GM12892 (cell line): ENCODE data around the gene ABR.

Experiments used
- DNase-seq: peaks from one replicate; pipeline ENCODE4 v3.0.0; 2011; ENCODE audit not compliant: insufficient read length
- FAIRE-seq: peaks from 2 replicates; lab custom pipeline; 2011; peaks lifted over from hg19 to GRCh38; lab: Jason Lieb, UNC
- POLR2A ChIP-seq: IDR thresholded peaks from 2 replicates; pipeline ENCODE4 v1.6.1; 2011; ENCODE audit warnings: low read depth, low read length, control low read depth
- POLR2AphosphoS5 ChIP-seq: IDR thresholded peaks from 2 replicates; pipeline ENCODE4 v1.6.1; 2011; ENCODE audit warnings: low read depth, low read length, control low read depth
- TAF1 ChIP-seq: IDR thresholded peaks from 2 replicates; pipeline ENCODE4 v1.6.1; 2011; ENCODE audit warnings: low read depth, mild to moderate bottlenecking, control low read depth, low read length, borderline replicate concordance

Gene ABR

DNA sequence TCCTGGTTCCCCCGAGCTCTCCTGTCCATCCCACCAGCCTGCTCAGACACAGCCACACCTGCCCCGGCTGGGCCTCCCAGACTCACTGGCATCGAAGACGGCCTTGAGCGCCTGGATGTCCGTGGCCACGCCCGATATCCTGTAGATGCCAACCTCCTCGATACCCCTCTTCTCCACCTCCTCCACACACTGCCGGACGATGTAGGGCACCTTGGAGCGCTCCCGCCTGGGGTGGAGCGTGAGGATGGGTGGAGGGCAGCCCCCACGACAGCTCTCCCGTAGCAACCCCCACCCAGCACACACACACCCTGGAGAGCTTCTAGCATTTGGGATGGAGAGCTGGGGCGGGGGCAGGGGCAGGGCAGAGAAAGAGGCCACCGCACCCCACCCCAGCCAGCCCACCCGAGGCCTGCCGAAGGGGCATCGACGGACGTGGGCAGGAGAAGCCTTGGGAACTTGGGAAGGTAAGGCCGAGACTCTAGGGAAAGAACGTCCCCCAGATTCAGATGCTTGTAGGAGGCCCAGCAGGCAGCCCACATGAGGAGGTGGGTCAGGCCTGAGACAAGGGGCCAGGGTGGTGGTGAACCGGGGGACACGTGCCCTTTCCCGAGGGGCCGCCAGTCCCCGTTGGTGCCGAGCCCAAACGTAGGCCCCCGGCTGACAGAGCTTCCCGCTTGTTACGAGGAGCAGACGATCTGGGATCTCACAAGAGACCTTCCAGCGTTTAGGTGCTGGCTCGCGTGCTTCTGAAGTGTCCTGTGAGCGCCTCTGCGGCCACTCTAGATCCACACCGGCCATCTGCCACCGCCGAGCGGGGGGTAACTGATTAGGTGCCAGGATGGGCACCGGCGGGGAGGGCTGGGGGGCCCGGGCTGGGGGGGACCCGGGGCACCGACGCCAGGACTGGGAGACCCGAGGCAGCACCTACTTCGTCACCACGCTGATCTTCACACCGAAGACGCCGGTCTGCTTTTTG, 167.7 kb downstream of the ABR start:
- FAIRE-seq (no peak), DNase-seq (no peak)
- TF ChIP-seq TAF1 (no peak), POLR2AphosphoS5 (no peak), POLR2A (no peak)

GRCh38 chr17:1011138-1011537, 168.6 kb downstream of the ABR start:
- no peak for FAIRE-seq
- TF ChIP-seq POLR2AphosphoS5 (no peak), POLR2A (no peak), TAF1 (no peak)
- no peak for DNase-seq

- no peak for FAIRE-seq
- TF ChIP-seq POLR2AphosphoS5 (no peak), TAF1 (no peak), POLR2A (no peak)
- no peak for DNase-seq
Measured at GRCh38 chr17:1010586-1010985, 169.2 kb downstream of the ABR start.

- no peak for TF ChIP-seq POLR2A
- TF ChIP-seq POLR2AphosphoS5: no peak
- no peak for TF ChIP-seq TAF1
- DNase-seq (no peak), FAIRE-seq (no peak)
Measured at GRCh38 chr17:1010086-1010450, 169.7 kb downstream of the ABR start.

GRCh38 chr17:1009229-1010085, 170.3 kb downstream of the ABR start:
- TF ChIP-seq POLR2AphosphoS5 (no peak), TAF1 (no peak), POLR2A (no peak)
- FAIRE-seq (no peak), DNase-seq (no peak)

DNA sequence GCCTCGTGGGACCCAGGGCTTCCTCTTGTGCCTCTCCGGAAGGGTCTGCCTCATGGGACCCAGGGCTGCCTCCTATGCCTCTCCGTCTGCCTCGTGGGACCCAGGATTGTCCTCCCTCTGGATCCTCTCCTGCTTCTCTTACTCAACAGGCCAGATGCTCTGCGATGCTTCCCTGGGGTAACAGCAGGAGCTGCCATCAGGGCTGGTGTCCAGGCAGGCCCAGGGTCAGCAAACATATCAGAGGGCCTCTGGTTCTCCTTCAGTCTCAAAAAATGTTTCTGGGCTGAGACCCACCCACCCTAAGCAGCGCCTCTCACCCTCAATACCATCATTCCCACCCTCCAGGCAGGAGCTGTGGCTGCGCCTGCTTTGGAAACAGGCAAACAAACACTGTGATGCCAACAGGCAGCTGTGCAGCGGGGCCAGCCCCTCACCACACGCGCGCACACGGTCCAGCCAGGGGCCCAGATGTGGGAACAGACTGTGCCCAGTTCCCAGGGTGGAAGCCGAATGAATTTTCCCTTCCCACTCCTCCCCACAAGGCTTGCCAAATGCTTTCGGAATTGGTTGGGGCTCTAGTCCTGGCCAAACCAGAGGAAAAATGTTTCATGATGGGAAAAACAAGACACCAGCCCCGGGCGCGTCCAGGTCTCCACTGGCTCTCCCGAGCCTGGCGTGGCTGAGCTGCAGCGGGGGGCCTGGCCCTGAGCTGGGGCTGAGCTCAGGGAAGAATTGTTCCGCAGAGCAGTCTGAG, 171.6 kb downstream of the ABR start:
- TF ChIP-seq POLR2A: no peak
- TF ChIP-seq TAF1: no peak
- no peak for TF ChIP-seq POLR2AphosphoS5
- no peak for FAIRE-seq
- DNase-seq: no peak

GRCh38 chr17:1007310-1008007, 172.3 kb downstream of the ABR start:
- TF ChIP-seq POLR2AphosphoS5: no peak
- TF ChIP-seq TAF1: no peak
- TF ChIP-seq POLR2A: no peak
- DNase-seq (no peak), FAIRE-seq (no peak)

DNA sequence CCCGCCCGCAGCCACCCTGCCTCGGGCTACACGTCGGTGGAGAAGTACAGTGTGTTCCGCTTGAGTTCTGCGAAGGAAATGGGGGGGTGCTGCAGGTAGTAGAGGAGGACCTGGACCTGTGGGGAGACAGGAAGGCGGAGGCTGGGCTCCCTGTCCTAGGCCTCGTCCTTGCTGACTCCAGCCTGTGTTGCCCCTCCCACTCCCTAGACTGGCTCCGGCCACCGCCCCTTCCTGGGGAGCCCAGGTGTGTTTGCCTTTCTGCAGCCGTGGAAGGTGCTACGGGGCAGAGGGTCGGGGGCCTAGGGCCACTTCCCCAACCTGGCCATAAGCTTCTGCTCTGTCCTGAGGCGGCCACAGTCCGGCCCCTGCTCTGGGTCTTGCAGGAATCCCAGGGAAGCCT, 173.7 kb downstream of the ABR start:
- FAIRE-seq (no peak), DNase-seq (no peak)
- TF ChIP-seq POLR2A (no peak), TAF1 (no peak), POLR2AphosphoS5 (no peak)

DNA sequence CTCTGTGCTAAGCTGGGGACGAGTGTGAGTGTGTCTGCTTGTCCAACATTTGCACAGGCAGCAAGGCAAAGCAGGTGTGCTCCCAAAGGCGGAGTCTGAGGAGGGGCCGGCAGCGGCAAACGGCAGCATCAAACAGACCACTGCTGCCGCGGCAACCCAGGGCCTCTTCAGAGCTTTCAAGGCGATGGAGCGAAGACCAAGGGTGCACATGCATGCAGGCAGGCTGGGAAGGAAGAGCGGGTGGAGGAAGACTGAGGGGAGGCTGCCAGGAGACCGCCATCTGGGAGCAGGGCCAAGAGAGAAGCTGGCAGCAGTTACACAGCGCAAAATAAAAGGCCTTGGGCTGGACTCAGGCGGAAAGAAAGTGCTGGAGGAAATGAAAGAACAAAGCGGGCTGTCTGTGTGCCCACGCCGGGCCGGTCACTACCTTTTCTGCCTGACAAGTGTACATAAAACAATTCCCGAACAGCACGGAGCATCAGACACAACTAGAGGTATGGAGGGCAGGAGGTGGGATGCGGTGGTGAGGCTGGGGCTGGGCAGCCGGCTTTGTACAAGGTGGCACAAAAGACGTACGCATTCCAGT, 174.3 kb downstream of the ABR start:
- FAIRE-seq (no peak), DNase-seq (no peak)
- TF ChIP-seq POLR2A (no peak), TAF1 (no peak), POLR2AphosphoS5 (no peak)

DNA sequence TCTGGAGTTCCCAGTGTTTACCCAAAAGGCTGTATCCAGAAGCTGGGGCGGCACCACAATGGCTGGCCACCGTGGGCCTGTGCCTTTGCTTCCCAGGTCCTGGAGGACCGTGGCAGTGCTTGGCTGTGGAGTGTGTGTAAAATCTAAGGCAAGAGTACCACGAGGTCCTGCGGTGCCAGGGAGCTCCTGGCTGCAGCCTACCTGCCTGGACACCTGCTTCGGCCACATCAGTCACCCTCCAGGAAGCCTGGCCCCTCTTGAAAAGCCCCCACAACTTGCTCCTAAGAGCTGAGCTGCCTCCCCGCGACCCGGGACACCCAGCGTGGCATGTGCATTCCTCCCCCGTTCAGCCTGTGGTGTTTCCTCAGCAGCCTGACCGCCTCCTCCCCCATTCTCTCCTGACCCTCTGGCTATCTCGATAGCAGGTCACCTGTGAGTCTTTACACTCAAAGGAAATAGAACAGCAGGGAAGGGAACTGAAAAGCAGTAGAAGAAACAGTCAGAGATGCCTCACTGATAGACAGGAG, 174.9 kb downstream of the ABR start:
- TF ChIP-seq TAF1 (no peak), POLR2AphosphoS5 (no peak), POLR2A (no peak)
- FAIRE-seq (no peak), DNase-seq (no peak)
